Spleen (tissue), 7 donors: ENCODE data around the gene ARL10.

Experiments used
- CTCF ChIP-seq, 11 experiments: fragments of 200-600 bp in 7 of 11; fragments of 450-650 bp in 4 of 11; sonication (generic) in 4 of 11; IDR thresholded peaks in 8 of 11; conservative IDR thresholded peaks in 3 of 11; 1 replicate in 7 of 11; 2 replicates in 4 of 11; pipeline versions ENCODE4 v1.4.0 to v1.8.0; 2016 to 2021; ENCODE audit warnings: antibody characterized with exemption in 11 of 11, inconsistent platforms in 4 of 11, mild to moderate bottlenecking in 1 of 11
- POLR2A ChIP-seq, 3 donors: fragments of 450-650 bp; IDR thresholded peaks; one replicate each; pipeline ENCODE4 v1.5.1; 2017; ENCODE audit warnings: antibody characterized with exemption in 3 of 3, mild to moderate bottlenecking in 1 of 3
- POLR2AphosphoS5 ChIP-seq, 3 donors: sonication (generic); formaldehyde crosslinking; IDR thresholded peaks; one replicate each; pipeline ENCODE4 v1.5.1; 2017; ENCODE audit warnings: antibody characterized with exemption in 3 of 3
- donor health status: DM: no; HTN: no; CAD: no; lungs with moderate emphysema.
- donor health status: DM: no; HTN: no; CAD: no.
- donor health status: DM: no; HTN: no; CAD: no.

GRCh38 chr5:176413255-176413565 lies 47.9 kb downstream of the ARL10 start:
- TF ChIP-seq POLR2A (IDR thresholded peaks at IDR 0.05): no peak
- no peak for TF ChIP-seq CTCF (IDR thresholded peaks at IDR 0.05 in 8 of 11, conservative IDR thresholded peaks at IDR 0.05 in 3 of 11)
- no peak for TF ChIP-seq POLR2AphosphoS5 (IDR thresholded peaks at IDR 0.05)
